ENCODE results near the gene ERGIC3. TPM values are rescaled to one million over a fixed set of nuclear protein-coding genes. Genes with fewer than 3 reads are reported as not detected.

Gene ERGIC3
- total RNA-seq, 1 experiment from 2014 or later: 265 TPM

DNA sequence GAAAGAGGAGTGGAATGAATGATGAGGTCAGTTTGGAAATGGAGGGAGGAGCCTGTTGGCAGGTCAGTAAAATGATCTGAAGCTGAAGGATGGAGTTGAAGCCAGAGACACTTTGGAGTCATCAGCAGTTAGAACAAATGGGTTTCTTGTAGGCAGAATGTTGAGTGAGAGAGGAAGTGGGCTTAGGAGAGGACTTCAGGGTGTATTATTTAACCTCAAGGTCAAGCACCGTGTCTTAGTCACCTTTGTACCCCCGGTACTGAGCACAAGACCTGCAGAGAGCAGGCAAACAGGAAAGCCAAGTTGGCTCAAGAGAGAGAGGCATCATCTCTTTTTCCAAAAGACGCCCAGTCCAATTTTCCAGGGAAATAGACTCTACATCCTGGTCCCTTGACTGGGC lies 35.7 kb upstream of the ERGIC3 start:
- in situ Hi-C loops (cut with HindIII; ENCODE audit: low pct_unique_long_range_greater_than_20kb, low sequenced_read_pairs) (no loop called here), intact Hi-C loops (cut with micrococcal nuclease; ENCODE audit: unreplicated experiment) (no loop called here)
- ATAC-seq: no peak
- H3K36me3 ChIP-seq (ENCODE audit: control insufficient read depth, insufficient read depth, low read length): peaks cover 2% of the 10 kb centered on the region; the same call in 1 of the 2 replicates
- POLR2A ChIA-PET: no interaction called here
- H3K4me1 ChIP-seq (ENCODE audit: control insufficient read depth, insufficient read depth, low read length): no peaks in the 10 kb centered on the region
- no peak overlapping the region for H3K27ac ChIP-seq (ENCODE audit: low read length)
- no peaks in the 10 kb centered on the region for H3K27me3 ChIP-seq (ENCODE audit: control insufficient read depth, insufficient read depth, low read length)
- CTCF ChIA-PET: no interaction called here
- no peaks in the 10 kb centered on the region for H3K9me3 ChIP-seq (ENCODE audit: control insufficient read depth, insufficient read depth, low read depth, low read length)
- H3K4me3 ChIP-seq (ENCODE audit: low read depth in 2 of 2, low read length in 2 of 2): no peak overlapping the region
- BruUV-seq (replicated peaks): no TSS peak
- no peak for DNase-seq (ENCODE audit: low read depth, low spot score)
- no peak for TF ChIP-seq TCF7L2 (IDR thresholded peaks at IDR 0.05; ENCODE audit: low read depth, low read length)
- no peak for TF ChIP-seq POLR2AphosphoS5 (IDR thresholded peaks at IDR 0.05; ENCODE audit: low read depth, low read length)

DNA sequence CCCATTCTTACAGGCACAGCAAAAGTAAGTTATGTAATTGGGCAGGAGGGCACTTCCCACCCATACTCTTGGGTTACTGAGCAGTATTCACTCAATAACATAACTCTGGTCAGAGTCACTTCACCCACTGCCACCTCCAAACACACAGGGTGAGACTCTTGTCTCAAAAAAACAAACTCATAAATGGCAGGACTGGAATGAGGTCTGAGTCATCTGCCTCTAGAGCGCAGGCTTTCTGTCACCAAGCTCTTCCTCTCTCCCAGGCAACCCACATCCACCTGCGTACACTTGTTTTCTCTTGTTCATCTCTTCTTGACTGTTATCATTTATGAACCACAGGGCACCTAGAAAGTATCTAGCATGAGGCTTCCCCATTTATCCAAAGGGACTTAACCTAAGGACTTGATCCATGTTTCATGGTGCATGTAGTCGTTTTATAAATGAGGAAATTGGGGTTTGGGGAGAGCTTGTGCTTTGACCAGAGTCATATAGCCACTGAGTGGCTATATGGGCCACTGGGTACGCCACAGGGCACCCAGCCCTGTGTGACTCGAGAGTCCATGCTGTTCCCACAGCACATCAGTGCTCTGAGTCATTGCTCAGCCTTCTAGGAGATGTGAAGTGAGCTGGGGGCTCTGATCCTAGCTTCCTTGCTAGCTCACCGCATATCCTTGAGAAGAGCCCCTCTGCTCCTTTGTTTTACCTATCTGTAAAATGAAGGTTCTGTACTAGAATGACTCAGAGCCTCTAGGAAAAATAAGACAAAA lies 34.8 kb upstream of the ERGIC3 start:
- intact Hi-C loops (cut with micrococcal nuclease; ENCODE audit: unreplicated experiment): no loop called here
- CTCF ChIA-PET: no interaction called here
- Histone ChIP-seq H3K27me3 (ENCODE audit: control insufficient read depth, insufficient read depth, low read length) (no peaks in the 10 kb centered on the region), H3K36me3 (ENCODE audit: control insufficient read depth, insufficient read depth, low read length) (peaks cover 2% of the 10 kb centered on the region; the same call in 1 of the 2 replicates), H3K9me3 (ENCODE audit: control insufficient read depth, insufficient read depth, low read depth, low read length) (no peaks in the 10 kb centered on the region), H3K4me3 (ENCODE audit: low read depth in 2 of 2, low read length in 2 of 2) (no peak overlapping the region), H3K4me1 (ENCODE audit: control insufficient read depth, insufficient read depth, low read length) (no peaks in the 10 kb centered on the region), H3K27ac (ENCODE audit: low read length) (no peak overlapping the region)
- POLR2A ChIA-PET: no interaction called here
- in situ Hi-C loops (cut with HindIII; ENCODE audit: low pct_unique_long_range_greater_than_20kb, low sequenced_read_pairs): no loop called here
- TF ChIP-seq TCF7L2 (IDR thresholded peaks at IDR 0.05; ENCODE audit: low read depth, low read length): no peak
- TF ChIP-seq, protein P1, sequence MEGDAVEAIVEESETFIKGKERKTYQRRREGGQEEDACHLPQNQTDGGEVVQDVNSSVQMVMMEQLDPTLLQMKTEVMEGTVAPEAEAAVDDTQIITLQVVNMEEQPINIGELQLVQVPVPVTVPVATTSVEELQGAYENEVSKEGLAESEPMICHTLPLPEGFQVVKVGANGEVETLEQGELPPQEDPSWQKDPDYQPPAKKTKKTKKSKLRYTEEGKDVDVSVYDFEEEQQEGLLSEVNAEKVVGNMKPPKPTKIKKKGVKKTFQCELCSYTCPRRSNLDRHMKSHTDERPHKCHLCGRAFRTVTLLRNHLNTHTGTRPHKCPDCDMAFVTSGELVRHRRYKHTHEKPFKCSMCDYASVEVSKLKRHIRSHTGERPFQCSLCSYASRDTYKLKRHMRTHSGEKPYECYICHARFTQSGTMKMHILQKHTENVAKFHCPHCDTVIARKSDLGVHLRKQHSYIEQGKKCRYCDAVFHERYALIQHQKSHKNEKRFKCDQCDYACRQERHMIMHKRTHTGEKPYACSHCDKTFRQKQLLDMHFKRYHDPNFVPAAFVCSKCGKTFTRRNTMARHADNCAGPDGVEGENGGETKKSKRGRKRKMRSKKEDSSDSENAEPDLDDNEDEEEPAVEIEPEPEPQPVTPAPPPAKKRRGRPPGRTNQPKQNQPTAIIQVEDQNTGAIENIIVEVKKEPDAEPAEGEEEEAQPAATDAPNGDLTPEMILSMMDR (IDR thresholded peaks at IDR 0.05): no peak
- TF ChIP-seq, protein P2, sequence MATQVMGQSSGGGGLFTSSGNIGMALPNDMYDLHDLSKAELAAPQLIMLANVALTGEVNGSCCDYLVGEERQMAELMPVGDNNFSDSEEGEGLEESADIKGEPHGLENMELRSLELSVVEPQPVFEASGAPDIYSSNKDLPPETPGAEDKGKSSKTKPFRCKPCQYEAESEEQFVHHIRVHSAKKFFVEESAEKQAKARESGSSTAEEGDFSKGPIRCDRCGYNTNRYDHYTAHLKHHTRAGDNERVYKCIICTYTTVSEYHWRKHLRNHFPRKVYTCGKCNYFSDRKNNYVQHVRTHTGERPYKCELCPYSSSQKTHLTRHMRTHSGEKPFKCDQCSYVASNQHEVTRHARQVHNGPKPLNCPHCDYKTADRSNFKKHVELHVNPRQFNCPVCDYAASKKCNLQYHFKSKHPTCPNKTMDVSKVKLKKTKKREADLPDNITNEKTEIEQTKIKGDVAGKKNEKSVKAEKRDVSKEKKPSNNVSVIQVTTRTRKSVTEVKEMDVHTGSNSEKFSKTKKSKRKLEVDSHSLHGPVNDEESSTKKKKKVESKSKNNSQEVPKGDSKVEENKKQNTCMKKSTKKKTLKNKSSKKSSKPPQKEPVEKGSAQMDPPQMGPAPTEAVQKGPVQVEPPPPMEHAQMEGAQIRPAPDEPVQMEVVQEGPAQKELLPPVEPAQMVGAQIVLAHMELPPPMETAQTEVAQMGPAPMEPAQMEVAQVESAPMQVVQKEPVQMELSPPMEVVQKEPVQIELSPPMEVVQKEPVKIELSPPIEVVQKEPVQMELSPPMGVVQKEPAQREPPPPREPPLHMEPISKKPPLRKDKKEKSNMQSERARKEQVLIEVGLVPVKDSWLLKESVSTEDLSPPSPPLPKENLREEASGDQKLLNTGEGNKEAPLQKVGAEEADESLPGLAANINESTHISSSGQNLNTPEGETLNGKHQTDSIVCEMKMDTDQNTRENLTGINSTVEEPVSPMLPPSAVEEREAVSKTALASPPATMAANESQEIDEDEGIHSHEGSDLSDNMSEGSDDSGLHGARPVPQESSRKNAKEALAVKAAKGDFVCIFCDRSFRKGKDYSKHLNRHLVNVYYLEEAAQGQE (IDR thresholded peaks at IDR 0.05; ENCODE audit: insufficient read depth in 1 of 2, low read depth in 2 of 2, low read length in 1 of 2): no peak
- TF ChIP-seq SIN3A (IDR thresholded peaks at IDR 0.05; ENCODE audit: borderline replicate concordance, insufficient read depth, low read depth, low read length): no peak
- no peak for TF ChIP-seq POLR2AphosphoS5 (IDR thresholded peaks at IDR 0.05; ENCODE audit: low read depth, low read length)
- no TSS peak for BruUV-seq (replicated peaks)
- no peak for ATAC-seq
- DNase-seq (ENCODE audit: low read depth, low spot score): no peak

All from Panc1 (cell line).